ENCODE data around the gene PHF8. TPM values are rescaled to one million over a fixed set of nuclear protein-coding genes. Genes with fewer than 3 reads are reported as not detected.

Gene PHF8
- total and polyA plus RNA-seq, 4 donors: 12.3 to 59.7 (median 16.1) TPM

DNA sequence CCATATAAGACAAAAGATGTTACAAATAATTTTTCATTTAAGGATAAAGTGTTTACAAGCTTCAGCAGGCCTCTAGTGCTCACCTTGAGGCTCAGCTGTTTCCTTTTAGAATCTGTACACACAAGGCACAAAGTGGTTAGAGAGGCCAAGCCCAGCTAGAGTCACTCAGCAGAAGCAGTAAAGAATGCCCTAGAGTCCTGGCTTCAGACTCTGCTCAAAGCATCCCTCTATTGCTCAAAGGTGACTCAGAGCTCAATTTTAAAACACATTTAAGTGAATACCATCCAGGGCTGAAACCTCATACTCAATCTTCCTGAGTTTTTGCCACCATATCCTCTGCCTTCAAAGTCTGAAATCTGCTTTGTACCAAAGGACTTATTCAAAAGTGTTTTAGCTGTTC is 22.6 kb upstream of the PHF8 start:
- no peak overlapping the region for H3K27ac ChIP-seq (ENCODE audit: low read depth in 1 of 2, low read length in 2 of 2)
- H3K36me3 ChIP-seq (ENCODE audit: control insufficient read depth in 4 of 4, insufficient read depth in 3 of 4, low read depth in 1 of 4, low read length in 3 of 4): no peaks in the 10 kb centered on the region
- DNase-seq (ENCODE audit: low spot score): no peak
- no peaks in the 10 kb centered on the region for H3K9me3 ChIP-seq (ENCODE audit: control insufficient read depth in 4 of 4, low read length in 3 of 4)
- H3K4me3 ChIP-seq (ENCODE audit: low read depth in 1 of 3, low read length in 3 of 3): no peak overlapping the region
- H3K9ac ChIP-seq (ENCODE audit: low read depth in 1 of 2, low read length in 2 of 2): no peak overlapping the region
- H3K4me1 ChIP-seq (ENCODE audit: control insufficient read depth in 4 of 4, insufficient read depth in 4 of 4, low read length in 3 of 4): no peaks in the 10 kb centered on the region
- no peaks in the 10 kb centered on the region for H3K27me3 ChIP-seq (ENCODE audit: control insufficient read depth in 4 of 4, insufficient read depth in 4 of 4, low read length in 3 of 4)
- TF ChIP-seq FOXA1 (IDR thresholded peaks at IDR 0.05) (no peak), YY1 (IDR thresholded peaks at IDR 0.05) (no peak), RXRA (IDR thresholded peaks at IDR 0.05) (no peak)

DNA sequence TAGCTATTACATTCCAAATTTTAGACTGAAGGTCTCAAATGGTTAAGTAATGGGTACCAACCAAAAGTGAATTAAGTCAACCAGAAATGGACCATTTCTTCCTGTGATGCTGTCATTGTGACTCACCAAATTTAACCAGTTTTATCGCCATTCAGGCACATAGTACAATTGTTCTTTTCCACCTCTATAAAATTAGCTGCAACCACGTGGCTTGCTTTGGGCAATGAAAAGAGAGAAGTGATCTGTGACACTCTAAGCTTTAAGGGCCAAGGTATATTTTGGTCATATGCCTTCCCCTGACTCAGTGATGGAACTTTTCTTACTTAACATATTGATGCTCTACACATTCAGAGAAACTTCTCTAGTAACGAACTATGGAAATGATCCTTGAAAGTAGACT is 20.3 kb upstream of the PHF8 start:
- DNase-seq (ENCODE audit: low spot score): no peak
- no peaks in the 10 kb centered on the region for H3K27me3 ChIP-seq (ENCODE audit: control insufficient read depth in 4 of 4, insufficient read depth in 4 of 4, low read length in 3 of 4)
- H3K9me3 ChIP-seq (ENCODE audit: control insufficient read depth in 4 of 4, low read length in 3 of 4): no peaks in the 10 kb centered on the region
- WGBS: 94% methylated on average over 3 of the region's 3 CpGs
- no peak overlapping the region for H3K27ac ChIP-seq (ENCODE audit: low read depth in 1 of 2, low read length in 2 of 2)
- no peaks in the 10 kb centered on the region for H3K4me1 ChIP-seq (ENCODE audit: control insufficient read depth in 4 of 4, insufficient read depth in 4 of 4, low read length in 3 of 4)
- no peaks in the 10 kb centered on the region for H3K36me3 ChIP-seq (ENCODE audit: control insufficient read depth in 4 of 4, insufficient read depth in 3 of 4, low read depth in 1 of 4, low read length in 3 of 4)
- TF ChIP-seq FOXA1 (IDR thresholded peaks at IDR 0.05) (no peak), RAD21 (IDR thresholded peaks at IDR 0.05) (no peak), HNF4A (conservative IDR thresholded peaks at IDR 0.05) (no peak), FOXA2 (IDR thresholded peaks at IDR 0.05) (no peak), JUND (IDR thresholded peaks at IDR 0.05) (no peak), EGR1 (IDR thresholded peaks at IDR 0.05; ENCODE audit: low read depth in 2 of 2) (no peak), YY1 (IDR thresholded peaks at IDR 0.05) (no peak), GABPA (IDR thresholded peaks at IDR 0.05 in 1 of 2, conservative IDR thresholded peaks at IDR 0.05 in 1 of 2) (no peak), HNF4G (IDR thresholded peaks at IDR 0.05) (no peak), SP1 (IDR thresholded peaks at IDR 0.05) (no peak), NR2F2 (IDR thresholded peaks at IDR 0.05) (no peak), RXRA (IDR thresholded peaks at IDR 0.05) (no peak), TAF1 (conservative IDR thresholded peaks at IDR 0.05) (no peak)
- TF ChIP-seq, protein P1, sequence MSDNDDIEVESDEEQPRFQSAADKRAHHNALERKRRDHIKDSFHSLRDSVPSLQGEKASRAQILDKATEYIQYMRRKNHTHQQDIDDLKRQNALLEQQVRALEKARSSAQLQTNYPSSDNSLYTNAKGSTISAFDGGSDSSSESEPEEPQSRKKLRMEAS (IDR thresholded peaks at IDR 0.05): no peak
- TF ChIP-seq, protein P2, sequence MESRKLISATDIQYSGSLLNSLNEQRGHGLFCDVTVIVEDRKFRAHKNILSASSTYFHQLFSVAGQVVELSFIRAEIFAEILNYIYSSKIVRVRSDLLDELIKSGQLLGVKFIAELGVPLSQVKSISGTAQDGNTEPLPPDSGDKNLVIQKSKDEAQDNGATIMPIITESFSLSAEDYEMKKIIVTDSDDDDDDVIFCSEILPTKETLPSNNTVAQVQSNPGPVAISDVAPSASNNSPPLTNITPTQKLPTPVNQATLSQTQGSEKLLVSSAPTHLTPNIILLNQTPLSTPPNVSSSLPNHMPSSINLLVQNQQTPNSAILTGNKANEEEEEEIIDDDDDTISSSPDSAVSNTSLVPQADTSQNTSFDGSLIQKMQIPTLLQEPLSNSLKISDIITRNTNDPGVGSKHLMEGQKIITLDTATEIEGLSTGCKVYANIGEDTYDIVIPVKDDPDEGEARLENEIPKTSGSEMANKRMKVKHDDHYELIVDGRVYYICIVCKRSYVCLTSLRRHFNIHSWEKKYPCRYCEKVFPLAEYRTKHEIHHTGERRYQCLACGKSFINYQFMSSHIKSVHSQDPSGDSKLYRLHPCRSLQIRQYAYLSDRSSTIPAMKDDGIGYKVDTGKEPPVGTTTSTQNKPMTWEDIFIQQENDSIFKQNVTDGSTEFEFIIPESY (IDR thresholded peaks at IDR 0.05): no peak
- TF ChIP-seq, protein P3, sequence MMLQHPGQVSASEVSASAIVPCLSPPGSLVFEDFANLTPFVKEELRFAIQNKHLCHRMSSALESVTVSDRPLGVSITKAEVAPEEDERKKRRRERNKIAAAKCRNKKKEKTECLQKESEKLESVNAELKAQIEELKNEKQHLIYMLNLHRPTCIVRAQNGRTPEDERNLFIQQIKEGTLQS (IDR thresholded peaks at IDR 0.05): no peak
- TF ChIP-seq, protein P4, sequence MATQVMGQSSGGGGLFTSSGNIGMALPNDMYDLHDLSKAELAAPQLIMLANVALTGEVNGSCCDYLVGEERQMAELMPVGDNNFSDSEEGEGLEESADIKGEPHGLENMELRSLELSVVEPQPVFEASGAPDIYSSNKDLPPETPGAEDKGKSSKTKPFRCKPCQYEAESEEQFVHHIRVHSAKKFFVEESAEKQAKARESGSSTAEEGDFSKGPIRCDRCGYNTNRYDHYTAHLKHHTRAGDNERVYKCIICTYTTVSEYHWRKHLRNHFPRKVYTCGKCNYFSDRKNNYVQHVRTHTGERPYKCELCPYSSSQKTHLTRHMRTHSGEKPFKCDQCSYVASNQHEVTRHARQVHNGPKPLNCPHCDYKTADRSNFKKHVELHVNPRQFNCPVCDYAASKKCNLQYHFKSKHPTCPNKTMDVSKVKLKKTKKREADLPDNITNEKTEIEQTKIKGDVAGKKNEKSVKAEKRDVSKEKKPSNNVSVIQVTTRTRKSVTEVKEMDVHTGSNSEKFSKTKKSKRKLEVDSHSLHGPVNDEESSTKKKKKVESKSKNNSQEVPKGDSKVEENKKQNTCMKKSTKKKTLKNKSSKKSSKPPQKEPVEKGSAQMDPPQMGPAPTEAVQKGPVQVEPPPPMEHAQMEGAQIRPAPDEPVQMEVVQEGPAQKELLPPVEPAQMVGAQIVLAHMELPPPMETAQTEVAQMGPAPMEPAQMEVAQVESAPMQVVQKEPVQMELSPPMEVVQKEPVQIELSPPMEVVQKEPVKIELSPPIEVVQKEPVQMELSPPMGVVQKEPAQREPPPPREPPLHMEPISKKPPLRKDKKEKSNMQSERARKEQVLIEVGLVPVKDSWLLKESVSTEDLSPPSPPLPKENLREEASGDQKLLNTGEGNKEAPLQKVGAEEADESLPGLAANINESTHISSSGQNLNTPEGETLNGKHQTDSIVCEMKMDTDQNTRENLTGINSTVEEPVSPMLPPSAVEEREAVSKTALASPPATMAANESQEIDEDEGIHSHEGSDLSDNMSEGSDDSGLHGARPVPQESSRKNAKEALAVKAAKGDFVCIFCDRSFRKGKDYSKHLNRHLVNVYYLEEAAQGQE (IDR thresholded peaks at IDR 0.05): no peak
- TF ChIP-seq, protein P5, sequence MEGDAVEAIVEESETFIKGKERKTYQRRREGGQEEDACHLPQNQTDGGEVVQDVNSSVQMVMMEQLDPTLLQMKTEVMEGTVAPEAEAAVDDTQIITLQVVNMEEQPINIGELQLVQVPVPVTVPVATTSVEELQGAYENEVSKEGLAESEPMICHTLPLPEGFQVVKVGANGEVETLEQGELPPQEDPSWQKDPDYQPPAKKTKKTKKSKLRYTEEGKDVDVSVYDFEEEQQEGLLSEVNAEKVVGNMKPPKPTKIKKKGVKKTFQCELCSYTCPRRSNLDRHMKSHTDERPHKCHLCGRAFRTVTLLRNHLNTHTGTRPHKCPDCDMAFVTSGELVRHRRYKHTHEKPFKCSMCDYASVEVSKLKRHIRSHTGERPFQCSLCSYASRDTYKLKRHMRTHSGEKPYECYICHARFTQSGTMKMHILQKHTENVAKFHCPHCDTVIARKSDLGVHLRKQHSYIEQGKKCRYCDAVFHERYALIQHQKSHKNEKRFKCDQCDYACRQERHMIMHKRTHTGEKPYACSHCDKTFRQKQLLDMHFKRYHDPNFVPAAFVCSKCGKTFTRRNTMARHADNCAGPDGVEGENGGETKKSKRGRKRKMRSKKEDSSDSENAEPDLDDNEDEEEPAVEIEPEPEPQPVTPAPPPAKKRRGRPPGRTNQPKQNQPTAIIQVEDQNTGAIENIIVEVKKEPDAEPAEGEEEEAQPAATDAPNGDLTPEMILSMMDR (IDR thresholded peaks at IDR 0.05; ENCODE audit: low read depth, low read length, missing input control): no peak
- no peak overlapping the region for H3K4me3 ChIP-seq (ENCODE audit: low read depth in 1 of 3, low read length in 3 of 3)
- H3K9ac ChIP-seq (ENCODE audit: low read depth in 1 of 2, low read length in 2 of 2): no peak overlapping the region

Data from liver (tissue), 9 donors.